HL-60 (cell line): ENCODE measurements around the gene PI4K2A.

Experiments used
- CTCF ChIP-seq: IDR thresholded peaks from one replicate; pipeline ENCODE4 v1.5.1; 2011; ENCODE audit warnings: low read length, control low read depth, inconsistent platforms; ENCODE audit not compliant: insufficient read depth
- POLR2AphosphoS5 ChIP-seq: IDR thresholded peaks from 2 replicates; pipeline ENCODE4 v1.6.1; 2012; ENCODE audit warnings: low read depth
- REST ChIP-seq: IDR thresholded peaks from 2 replicates; pipeline ENCODE4 v1.6.1; 2012; ENCODE audit warnings: low read depth; ENCODE audit not compliant: insufficient replicate concordance
- SPI1 ChIP-seq: IDR thresholded peaks from 2 replicates; pipeline ENCODE4 v1.6.1; 2012; ENCODE audit warnings: low read depth, mild to moderate bottlenecking, borderline replicate concordance

GRCh38 chr10:97632949-97633884 is 7.3 kb upstream of the PI4K2A start, which contains the start of gene MORN4:
- TF ChIP-seq CTCF (no peak), POLR2AphosphoS5 (no peak), REST (no peak), SPI1 (no peak)
